ENCODE measurements around the gene PDZRN4. TPM values are rescaled to one million over a fixed set of nuclear protein-coding genes. Genes with fewer than 3 reads are reported as not detected.
"Not testable (repeated sequence)": the region's sequence is repeated elsewhere in the genome, so short reads cannot be mapped to it uniquely, and the experiment has no call there.

PDZRN4 gene
- total RNA-seq, 1 donor from 2014 or later, result 24.8 TPM

GRCh38 chr12:41302979-41303403 is 114.9 kb downstream of the PDZRN4 start:
- intact Hi-C loops (cut with DNase I), result no loop called here
- H3K36me3 ChIP-seq, result no peaks in the 10 kb centered on the region
- no peaks in the 10 kb centered on the region for H3K9me3 ChIP-seq
- DNase-seq (ENCODE audit: extremely low spot score in 2 of 2), result no peak
- H3K27me3 ChIP-seq, result no peaks in the 10 kb centered on the region
- TF ChIP-seq POLR2A (IDR thresholded peaks at IDR 0.05), result no peak
- TF ChIP-seq CTCF (IDR thresholded peaks at IDR 0.05), result no peak
- no peak for TF ChIP-seq POLR2AphosphoS5 (IDR thresholded peaks at IDR 0.05; ENCODE audit: insufficient read depth in 1 of 2, low read depth in 1 of 2)
- H3K4me3 ChIP-seq, result no peak overlapping the region
- no peak overlapping the region for H3K27ac ChIP-seq
- no peaks in the 10 kb centered on the region for H3K4me1 ChIP-seq

- Histone ChIP-seq H3K4me1 (no peaks in the 10 kb centered on the region), H3K9me3 (no peaks in the 10 kb centered on the region), H3K4me3 (no peak overlapping the region), H3K27ac (no peak overlapping the region), H3K36me3 (no peaks in the 10 kb centered on the region), H3K27me3 (no peaks in the 10 kb centered on the region)
- intact Hi-C loops (cut with DNase I), result no loop called here
- TF ChIP-seq POLR2A (IDR thresholded peaks at IDR 0.05) (no peak), POLR2AphosphoS5 (IDR thresholded peaks at IDR 0.05; ENCODE audit: insufficient read depth in 1 of 2, low read depth in 1 of 2) (no peak)
- no peak for DNase-seq (ENCODE audit: extremely low spot score in 2 of 2)
Measured at GRCh38 chr12:41304526-41304925, 116.4 kb downstream of the PDZRN4 start.

- Histone ChIP-seq H3K4me1 (no peaks in the 10 kb centered on the region), H3K27me3 (no peaks in the 10 kb centered on the region), H3K36me3 (no peaks in the 10 kb centered on the region), H3K4me3 (no peak overlapping the region), H3K9me3 (no peaks in the 10 kb centered on the region), H3K27ac (no peak overlapping the region)
- no peak for DNase-seq (ENCODE audit: extremely low spot score in 2 of 2)
- TF ChIP-seq CTCF (IDR thresholded peaks at IDR 0.05) (no peak), POLR2AphosphoS5 (IDR thresholded peaks at IDR 0.05; ENCODE audit: insufficient read depth in 1 of 2, low read depth in 1 of 2) (no peak), POLR2A (IDR thresholded peaks at IDR 0.05) (no peak)
- intact Hi-C loops (cut with DNase I), result no loop called here
Measured at GRCh38 chr12:41310367-41310766, 122.2 kb downstream of the PDZRN4 start.

GRCh38 chr12:41311883-41312282 is 123.8 kb downstream of the PDZRN4 start:
- no peak overlapping the region for H3K27ac ChIP-seq
- intact Hi-C loops (cut with DNase I), result no loop called here
- DNase-seq (ENCODE audit: extremely low spot score in 2 of 2), result no peak
- no peak for TF ChIP-seq POLR2AphosphoS5 (IDR thresholded peaks at IDR 0.05; ENCODE audit: insufficient read depth in 1 of 2, low read depth in 1 of 2)
- TF ChIP-seq CTCF (IDR thresholded peaks at IDR 0.05), result no peak
- no peak for TF ChIP-seq POLR2A (IDR thresholded peaks at IDR 0.05)
- H3K27me3 ChIP-seq, result no peaks in the 10 kb centered on the region
- H3K36me3 ChIP-seq, result no peaks in the 10 kb centered on the region
- H3K9me3 ChIP-seq, result no peaks in the 10 kb centered on the region
- no peak overlapping the region for H3K4me3 ChIP-seq
- H3K4me1 ChIP-seq, result no peaks in the 10 kb centered on the region

GRCh38 chr12:41312451-41312850 is 124.3 kb downstream of the PDZRN4 start:
- H3K27me3 ChIP-seq; DNase-seq (ENCODE audit: extremely low spot score in 2 of 2); H3K27ac ChIP-seq; H3K4me3 ChIP-seq; H3K4me1 ChIP-seq; H3K36me3 ChIP-seq; H3K9me3 ChIP-seq; intact Hi-C loops (cut with DNase I): not testable (repeated sequence)

- no peaks in the 10 kb centered on the region for H3K27me3 ChIP-seq
- intact Hi-C loops (cut with DNase I), result no loop called here
- H3K4me3 ChIP-seq, result no peak overlapping the region
- H3K36me3 ChIP-seq, result no peaks in the 10 kb centered on the region
- no peaks in the 10 kb centered on the region for H3K9me3 ChIP-seq
- no peak for TF ChIP-seq POLR2AphosphoS5 (IDR thresholded peaks at IDR 0.05; ENCODE audit: insufficient read depth in 1 of 2, low read depth in 1 of 2)
- no peak for DNase-seq (ENCODE audit: extremely low spot score in 2 of 2)
- no peak overlapping the region for H3K27ac ChIP-seq
- H3K4me1 ChIP-seq, result no peaks in the 10 kb centered on the region
Measured at GRCh38 chr12:41325336-41325735, 137.2 kb downstream of the PDZRN4 start.
